NB4 (cell line): ENCODE data around the gene SH3D19.
"Not testable (repeated sequence)": the region's sequence is repeated elsewhere in the genome, so short reads cannot be mapped to it uniquely, and the experiment has no call there.

Experiments used
- CTCF ChIP-seq: IDR thresholded peaks from one replicate; pipeline ENCODE4 v1.5.1; 2012; ENCODE audit warnings: low read depth, low read length
- MAX ChIP-seq: IDR thresholded peaks from 2 replicates; pipeline ENCODE4 v1.6.1; 2011; ENCODE audit warnings: low read depth, low read length
- MYC ChIP-seq: IDR thresholded peaks from 2 replicates; pipeline ENCODE4 v1.6.1; 2011; ENCODE audit warnings: low read depth, low read length
- POLR2A ChIP-seq: IDR thresholded peaks from 2 replicates; pipeline ENCODE4 v1.6.1; 2011; ENCODE audit warnings: mild to moderate bottlenecking; ENCODE audit not compliant: insufficient read length; ENCODE audit errors: extremely low read depth

- not testable (repeated sequence) for TF ChIP-seq CTCF, POLR2A, MAX, MYC
Measured at GRCh38 chr4:151268905-151269304, 56.5 kb downstream of the SH3D19 start.
